ENCODE results near the gene SLC25A33.

SLC25A33 gene

GRCh38 chr1:9577423-9577822 lies 38.2 kb downstream of the SLC25A33 start:
- no peak for DNase-seq
- intact Hi-C loops (cut with DNase I) = no loop called here

- intact Hi-C loops (cut with DNase I) = no loop called here
- DNase-seq = no peak
These were observed 41.7 kb downstream of the SLC25A33 start for GRCh38 chr1:9580942-9581341.

GRCh38 chr1:9586147-9586766 lies 47.0 kb downstream of the SLC25A33 start:
- DNase-seq = no peak
- intact Hi-C loops (cut with DNase I) = no loop called here

DNA sequence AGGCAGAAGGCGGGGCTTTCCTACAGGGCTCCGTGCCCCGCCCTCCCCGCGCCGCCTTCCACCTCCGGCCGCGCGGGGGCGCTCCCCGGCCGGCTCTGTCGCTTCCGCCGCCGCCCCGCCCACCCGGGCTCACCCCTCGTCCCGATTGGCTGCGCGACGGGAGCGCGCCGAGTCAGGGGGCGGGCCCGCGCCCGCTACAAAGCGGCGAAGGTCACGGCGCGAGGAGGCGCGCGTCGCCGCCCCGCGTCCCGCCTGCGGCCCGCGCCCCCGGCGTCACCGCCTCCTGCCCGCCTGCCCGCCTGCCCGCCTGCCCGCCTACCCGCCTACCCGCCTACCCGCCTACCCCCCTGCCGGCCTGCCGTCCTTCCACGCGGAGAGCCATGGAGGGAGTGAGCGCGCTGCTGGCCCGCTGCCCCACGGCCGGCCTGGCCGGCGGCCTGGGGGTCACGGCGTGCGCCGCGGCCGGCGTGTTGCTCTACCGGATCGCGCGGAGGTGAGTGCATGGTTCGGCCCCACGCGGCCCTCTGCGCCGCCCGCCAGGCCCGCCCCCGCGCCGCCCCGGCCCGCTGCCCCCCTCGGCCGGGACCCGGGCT lies 49.4 kb downstream of the SLC25A33 start, which contains the start of gene TMEM201:
Gene TMEM201 (plus strand): TSS at position 361 of the 593 bp plus-strand sequence. CDS start 20 bp downstream, at position 381.
- intact Hi-C loops (cut with DNase I) = loop anchor here (2.0 kb wide), 1 partner anchor 48 kb away; no protein-coding TSS in a partner anchor
- DNase-seq = peak; percentile 85 to 99 (median 92)

- intact Hi-C loops (cut with DNase I) = loop anchor here (2.0 kb wide), 1 partner anchor 48 kb away; no protein-coding TSS in a partner anchor
- peak in 6 of 10 donors; percentile 24 to 90 (median 59) for DNase-seq
These were observed 50.0 kb downstream of the SLC25A33 start for GRCh38 chr1:9589144-9589718.

DNA sequence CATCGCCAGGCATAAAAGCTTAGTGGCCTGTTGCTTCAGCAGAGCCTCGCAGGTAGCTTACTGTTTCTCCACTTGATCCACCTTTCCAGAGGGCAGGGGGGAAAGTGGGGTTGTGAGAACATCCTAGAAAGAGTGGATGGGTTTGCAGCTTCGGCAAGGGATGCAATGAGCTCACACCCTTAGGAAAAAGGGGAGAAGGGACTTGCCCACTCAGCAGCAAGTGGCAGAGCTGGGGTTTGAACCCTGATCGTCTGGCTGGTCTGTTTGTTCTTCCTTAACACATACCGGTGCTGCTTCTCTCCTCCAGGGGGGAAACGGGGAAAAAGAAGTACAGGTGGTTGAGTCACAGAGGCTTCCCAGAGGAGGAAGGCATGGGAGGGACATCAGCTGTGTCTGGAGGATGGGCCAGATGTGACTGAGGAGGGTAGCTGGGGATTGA lies 50.5 kb downstream of the SLC25A33 start:
- intact Hi-C loops (cut with DNase I) = loop anchor here (2.0 kb wide), 1 partner anchor 49 kb away; no protein-coding TSS in a partner anchor
- DNase-seq = peak in 1 of 10 donors; percentile 46

GRCh38 chr1:9590201-9590600 lies 50.9 kb downstream of the SLC25A33 start:
- intact Hi-C loops (cut with DNase I) = no loop called here
- peak in 3 of 10 donors; percentile 30 to 65 (median 41) for DNase-seq

- intact Hi-C loops (cut with DNase I) = no loop called here
- peak in 3 of 10 donors; percentile 76 to 88 (median 77) for DNase-seq
These were observed 51.8 kb downstream of the SLC25A33 start for GRCh38 chr1:9590945-9591668.

- DNase-seq = peak in 6 of 10 donors; percentile 19 to 87 (median 54)
- intact Hi-C loops (cut with DNase I) = no loop called here
These were observed 52.6 kb downstream of the SLC25A33 start for GRCh38 chr1:9591669-9592509.

- intact Hi-C loops (cut with DNase I) = no loop called here
- peak in 1 of 10 donors; percentile 21 for DNase-seq
These were observed 53.3 kb downstream of the SLC25A33 start for GRCh38 chr1:9592510-9593075.

DNA sequence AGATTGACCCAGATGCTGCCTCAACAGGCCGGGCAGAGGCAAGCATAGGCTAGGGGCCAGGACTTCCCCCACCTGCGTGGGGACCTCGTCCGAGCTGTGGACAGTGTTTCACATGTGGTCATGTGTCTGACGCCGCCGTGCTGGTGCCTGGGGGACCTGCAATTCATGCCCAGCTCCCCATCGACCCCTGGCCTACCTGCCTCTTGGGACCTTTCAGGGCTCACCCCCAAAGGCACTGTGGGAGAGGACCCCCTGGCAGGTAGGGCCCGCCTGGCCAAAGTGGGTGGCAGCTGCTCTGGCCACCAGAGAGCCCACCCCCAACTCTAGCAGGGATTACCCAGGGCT lies 53.9 kb downstream of the SLC25A33 start:
- DNase-seq = peak in 2 of 10 donors; percentile 63 to 79
- intact Hi-C loops (cut with DNase I) = no loop called here

GRCh38 chr1:9593492-9594465 lies 54.5 kb downstream of the SLC25A33 start:
- intact Hi-C loops (cut with DNase I) = no loop called here
- peak in 8 of 10 donors; percentile 37 to 89 (median 50) for DNase-seq

GRCh38 chr1:9594471-9595155 lies 55.3 kb downstream of the SLC25A33 start:
- intact Hi-C loops (cut with DNase I) = no loop called here
- peak in 2 of 10 donors; percentile 59 to 64 for DNase-seq

DNA sequence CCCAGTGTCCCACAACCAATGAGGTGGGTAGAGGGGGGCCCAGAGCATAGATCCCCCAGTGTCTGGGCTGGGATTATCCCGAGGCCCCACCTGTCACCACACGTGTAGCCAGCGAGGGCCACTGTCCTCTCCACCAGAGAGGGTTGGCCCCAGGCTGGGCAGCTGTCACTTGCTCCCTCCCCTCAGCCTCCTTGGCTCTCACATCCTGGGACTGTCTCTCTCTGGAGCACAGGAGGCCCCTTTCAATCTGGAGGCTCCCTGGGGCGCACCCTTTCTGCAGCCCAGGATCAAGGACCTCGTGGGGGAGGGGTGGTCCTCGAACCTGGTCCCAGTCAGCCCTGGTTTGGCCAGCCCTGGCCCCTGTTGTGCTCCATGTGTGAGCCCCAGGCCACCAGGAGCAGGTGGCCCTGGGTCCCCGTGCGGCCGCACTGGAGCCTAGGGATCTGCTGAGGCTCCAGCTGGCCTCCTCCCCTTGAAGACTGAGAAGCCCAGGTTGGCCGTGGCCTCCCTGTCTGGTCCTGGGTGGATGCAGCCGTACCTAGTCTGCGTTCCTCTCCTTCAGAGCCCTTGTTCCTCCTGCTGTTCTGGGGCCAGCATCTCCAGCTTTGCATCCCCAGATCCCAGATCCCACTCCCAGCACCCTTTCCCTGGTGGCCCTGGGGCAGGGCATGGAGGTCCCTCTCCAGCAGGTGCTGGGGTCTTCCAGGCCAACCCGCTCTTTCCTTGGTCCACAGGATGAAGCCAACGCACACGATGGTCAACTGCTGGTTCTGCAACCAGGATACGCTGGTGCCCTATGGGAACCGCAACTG lies 56.1 kb downstream of the SLC25A33 start:
- DNase-seq = peak in 3 of 10 donors; percentile 18 to 76 (median 50)
- intact Hi-C loops (cut with DNase I) = no loop called here

DNA sequence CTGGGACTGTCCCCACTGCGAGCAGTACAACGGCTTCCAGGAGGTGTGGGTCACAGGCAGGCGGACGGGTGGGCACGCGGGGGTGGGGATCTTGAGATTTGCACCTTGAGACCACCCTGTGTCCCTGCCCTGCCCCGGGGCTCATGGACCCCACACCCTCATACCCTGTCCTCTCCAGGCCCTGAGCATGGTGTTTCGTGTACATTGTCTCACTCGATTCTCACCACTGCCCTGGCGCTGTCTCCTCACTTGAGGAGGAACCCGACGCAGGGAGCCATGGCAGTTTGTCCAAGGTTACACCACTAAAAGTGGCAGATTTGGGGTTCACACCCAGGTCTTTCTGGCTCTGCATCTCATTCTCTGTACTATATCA lies 56.7 kb downstream of the SLC25A33 start:
- intact Hi-C loops (cut with DNase I) = no loop called here
- peak in 1 of 10 donors; percentile 24 for DNase-seq

GRCh38 chr1:9596415-9597123 lies 57.3 kb downstream of the SLC25A33 start:
- peak in 3 of 10 donors; percentile 65 to 82 (median 71) for DNase-seq
- intact Hi-C loops (cut with DNase I) = no loop called here
